PC-9 (cell line): ENCODE data around the gene FURIN.

ENCODE experiments used
- CTCF ChIP-seq: fragments of 200-600 bp; sonication (generic); conservative IDR thresholded peaks from 2 replicates; pipeline ENCODE4 v1.6.1; 2017; ENCODE audit warnings: mixed run types, antibody characterized with exemption, mild to moderate bottlenecking, moderate library complexity
- EZH2 ChIP-seq: fragments of 200-600 bp; sonication (generic); IDR thresholded peaks from 2 replicates; pipeline ENCODE4 v1.8.0; 2017; ENCODE audit warnings: antibody characterized with exemption, low read depth

GRCh38 chr15:90873488-90873997 lies 5.2 kb downstream of the FURIN start:
- TF ChIP-seq CTCF = no peak
- no peak for TF ChIP-seq EZH2
